HepG2 (cell line): ENCODE data around the gene CCN2. TPM values are rescaled to one million over a fixed set of nuclear protein-coding genes. Genes with fewer than 3 reads are reported as not detected.

Experiments
- CC2D1A ChIP-seq: sonication (generic); formaldehyde crosslinking; IDR thresholded peaks from 2 replicates; pipeline ENCODE4 v1.8.1; 2023; ENCODE audit warnings: mild to moderate bottlenecking, missing genetic modification reagents
- FOXA3 ChIP-seq: IDR thresholded peaks from 2 replicates; pipeline ENCODE4 v1.6.1; 2016; ENCODE audit warnings: missing genetic modification reagents, missing compliant biosample characterization
- HCFC1 ChIP-seq: fragments of 150-350 bp; IDR thresholded peaks from 2 replicates; pipeline ENCODE4 v1.6.1; 2014; ENCODE audit warnings: low read depth, low read length
- SP4 ChIP-seq: sonication (generic); formaldehyde crosslinking; IDR thresholded peaks from 2 replicates; pipeline ENCODE4 v1.8.1; 2023; ENCODE audit warnings: mild to moderate bottlenecking, missing genetic modification reagents
- SRSF1 ChIP-seq: fragments of 200-400 bp; formaldehyde crosslinking; optimal IDR thresholded peaks from 2 replicates; pipeline ENCODE3; 2017; ENCODE audit warnings: mild to moderate bottlenecking, low read depth, low read length, moderate library complexity
- ZNF20 ChIP-seq: sonication (generic); formaldehyde crosslinking; IDR thresholded peaks from 2 replicates; pipeline ENCODE4 v1.4.0; 2020; ENCODE audit warnings: mild to moderate bottlenecking, moderate library complexity, missing genetic modification reagents
- ZNF317 ChIP-seq: sonication (generic); formaldehyde crosslinking; IDR thresholded peaks from 2 replicates; pipeline ENCODE4 v1.5.0; 2020; ENCODE audit warnings: mild to moderate bottlenecking, missing genetic modification reagents
- ZNF335 ChIP-seq: sonication (generic); formaldehyde crosslinking; IDR thresholded peaks from 2 replicates; pipeline ENCODE4 v1.4.0; 2020; ENCODE audit warnings: missing genetic modification reagents
- ZNF564 ChIP-seq: sonication (generic); formaldehyde crosslinking; IDR thresholded peaks from 2 replicates; pipeline ENCODE4 v1.8.1; 2023; ENCODE audit warnings: mild to moderate bottlenecking, missing genetic modification reagents
- polyA plus RNA-seq, 8 experiments: library from polyadenylated mRNA; depleted of rRNA in 3 of 8; stranded (reverse) in 7 of 8; unstranded in 1 of 8; fragments of >200 nt; fragmentation: Illumina TruSeq in 4 of 8; extraction: Trizol in 4 of 8; gene quantifications; 2 replicates each; pipeline versions ENCODE4 v1.2.1 to v1.2.3, GENCODE V29; 2011 to 2016; ENCODE audit warnings: low read depth in 4 of 8, missing spikeins in 1 of 8, mixed read lengths in 1 of 8; ENCODE audit not compliant: insufficient read depth in 1 of 8
- total RNA-seq, 5 experiments: library from RNA; depleted of rRNA; stranded (reverse); fragments of >200 nt; fragmentation: Illumina TruSeq; extraction: Trizol; gene quantifications; 2 replicates each; pipeline ENCODE4 v1.2.3, GENCODE V29; 2016; ENCODE audit warnings: low read depth in 1 of 5
- TF ChIP-seq, protein P1 (sequence below): sonication (generic); formaldehyde crosslinking; IDR thresholded peaks from 2 replicates; pipeline ENCODE4 v1.4.0; 2020; ENCODE audit warnings: missing genetic modification reagents, borderline replicate concordance
- TF ChIP-seq, protein P2 (sequence below): sonication (generic); formaldehyde crosslinking; IDR thresholded peaks from 2 replicates; pipeline ENCODE4 v1.5.1; 2020; ENCODE audit warnings: missing genetic modification reagents, mild to moderate bottlenecking, borderline replicate concordance
- TF ChIP-seq, protein P3 (sequence below): sonication (generic); formaldehyde crosslinking; IDR thresholded peaks from 2 replicates; pipeline ENCODE4 v1.4.0; 2020; ENCODE audit warnings: missing genetic modification reagents
- TF ChIP-seq, protein P4 (sequence below): IDR thresholded peaks from 2 replicates; pipeline ENCODE4 v1.4.0; 2020; ENCODE audit warnings: mild to moderate bottlenecking, missing genetic modification reagents
- TF ChIP-seq, protein P5 (sequence below): IDR thresholded peaks from 2 replicates; pipeline ENCODE4 v1.6.1; 2016; ENCODE audit warnings: low read depth, borderline replicate concordance

CCN2 gene
- total and polyA plus RNA-seq, 2 of the 13 experiments (the other 11 are each of a cell fraction or from before 2014, with no cell fraction given) = 34.7 to 316 TPM

DNA sequence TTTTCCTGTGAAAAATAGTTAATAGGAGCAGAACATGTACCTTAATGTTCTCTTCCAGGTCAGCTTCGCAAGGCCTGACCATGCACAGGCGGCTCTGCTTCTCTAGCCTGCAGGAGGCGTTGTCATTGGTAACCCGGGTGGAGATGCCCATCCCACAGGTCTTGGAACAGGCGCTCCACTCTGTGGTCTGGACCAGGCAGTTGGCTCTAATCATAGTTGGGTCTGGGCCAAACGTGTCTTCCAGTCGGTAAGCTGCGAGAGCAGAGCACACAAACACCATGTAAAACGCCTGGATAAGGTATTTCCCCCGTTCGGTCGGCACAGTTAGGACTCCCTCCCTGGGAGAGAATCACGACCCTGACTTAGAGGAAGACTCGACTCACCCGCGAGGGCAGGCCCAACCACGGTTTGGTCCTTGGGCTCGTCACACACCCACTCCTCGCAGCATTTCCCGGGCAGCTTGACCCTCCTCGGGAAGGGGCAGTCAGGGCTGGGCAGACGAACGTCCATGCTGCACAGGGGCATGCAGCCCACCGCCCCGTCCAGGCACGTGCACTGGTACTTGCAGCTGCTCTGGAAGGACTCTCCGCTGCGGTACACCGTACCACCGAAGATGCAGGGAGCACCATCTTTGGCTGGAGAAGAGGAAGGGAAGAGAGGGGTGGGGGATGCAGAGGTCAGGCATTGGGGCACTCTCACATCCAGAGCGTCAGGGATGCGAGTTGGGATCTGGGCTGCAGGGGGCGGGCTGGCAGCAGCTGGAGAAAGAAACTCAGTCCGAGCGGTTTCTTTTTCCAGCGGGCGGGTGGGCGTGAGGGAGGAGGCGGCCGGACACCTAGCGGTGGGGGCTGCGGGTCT is 1.0 kb downstream of the CCN2 start (continued):
- TF ChIP-seq, protein P1, sequence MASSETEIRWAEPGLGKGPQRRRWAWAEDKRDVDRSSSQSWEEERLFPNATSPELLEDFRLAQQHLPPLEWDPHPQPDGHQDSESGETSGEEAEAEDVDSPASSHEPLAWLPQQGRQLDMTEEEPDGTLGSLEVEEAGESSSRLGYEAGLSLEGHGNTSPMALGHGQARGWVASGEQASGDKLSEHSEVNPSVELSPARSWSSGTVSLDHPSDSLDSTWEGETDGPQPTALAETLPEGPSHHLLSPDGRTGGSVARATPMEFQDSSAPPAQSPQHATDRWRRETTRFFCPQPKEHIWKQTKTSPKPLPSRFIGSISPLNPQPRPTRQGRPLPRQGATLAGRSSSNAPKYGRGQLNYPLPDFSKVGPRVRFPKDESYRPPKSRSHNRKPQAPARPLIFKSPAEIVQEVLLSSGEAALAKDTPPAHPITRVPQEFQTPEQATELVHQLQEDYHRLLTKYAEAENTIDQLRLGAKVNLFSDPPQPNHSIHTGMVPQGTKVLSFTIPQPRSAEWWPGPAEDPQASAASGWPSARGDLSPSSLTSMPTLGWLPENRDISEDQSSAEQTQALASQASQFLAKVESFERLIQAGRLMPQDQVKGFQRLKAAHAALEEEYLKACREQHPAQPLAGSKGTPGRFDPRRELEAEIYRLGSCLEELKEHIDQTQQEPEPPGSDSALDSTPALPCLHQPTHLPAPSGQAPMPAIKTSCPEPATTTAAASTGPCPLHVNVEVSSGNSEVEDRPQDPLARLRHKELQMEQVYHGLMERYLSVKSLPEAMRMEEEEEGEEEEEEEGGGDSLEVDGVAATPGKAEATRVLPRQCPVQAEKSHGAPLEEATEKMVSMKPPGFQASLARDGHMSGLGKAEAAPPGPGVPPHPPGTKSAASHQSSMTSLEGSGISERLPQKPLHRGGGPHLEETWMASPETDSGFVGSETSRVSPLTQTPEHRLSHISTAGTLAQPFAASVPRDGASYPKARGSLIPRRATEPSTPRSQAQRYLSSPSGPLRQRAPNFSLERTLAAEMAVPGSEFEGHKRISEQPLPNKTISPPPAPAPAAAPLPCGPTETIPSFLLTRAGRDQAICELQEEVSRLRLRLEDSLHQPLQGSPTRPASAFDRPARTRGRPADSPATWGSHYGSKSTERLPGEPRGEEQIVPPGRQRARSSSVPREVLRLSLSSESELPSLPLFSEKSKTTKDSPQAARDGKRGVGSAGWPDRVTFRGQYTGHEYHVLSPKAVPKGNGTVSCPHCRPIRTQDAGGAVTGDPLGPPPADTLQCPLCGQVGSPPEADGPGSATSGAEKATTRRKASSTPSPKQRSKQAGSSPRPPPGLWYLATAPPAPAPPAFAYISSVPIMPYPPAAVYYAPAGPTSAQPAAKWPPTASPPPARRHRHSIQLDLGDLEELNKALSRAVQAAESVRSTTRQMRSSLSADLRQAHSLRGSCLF (CRISPR knock-in tag) = peak; percentile 93; the same call in 1 of the 2 replicates
- TF ChIP-seq ZNF335 (CRISPR knock-in tag) (no peak), SP4 (CRISPR knock-in tag) (no peak; the same call in 1 of the 2 replicates), CC2D1A (CRISPR knock-in tag) (no peak), SRSF1 (peak; percentile 79), ZNF317 (peak; percentile 43; the same call in 1 of the 2 replicates), FOXA3 (CRISPR knock-in tag) (no peak; the same call in none of the 2 replicates), ZNF564 (CRISPR knock-in tag) (peak; percentile 83; the same call in 1 of the 2 replicates), HCFC1 (no peak), ZNF20 (CRISPR knock-in tag) (no peak)
- TF ChIP-seq, protein P2, sequence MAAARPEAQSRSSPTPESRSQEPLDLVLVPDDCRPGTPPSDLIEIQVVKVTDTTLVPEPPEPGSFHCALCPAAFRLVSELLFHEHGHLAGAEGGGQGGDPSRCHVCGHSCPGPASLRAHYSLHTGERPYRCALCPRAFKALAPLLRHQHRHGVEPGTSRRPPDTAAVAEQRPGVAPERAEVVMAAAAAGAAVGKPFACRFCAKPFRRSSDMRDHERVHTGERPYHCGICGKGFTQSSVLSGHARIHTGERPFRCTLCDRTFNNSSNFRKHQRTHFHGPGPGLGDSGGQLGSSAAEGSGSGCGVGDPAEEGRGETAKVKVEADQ (CRISPR knock-in tag) = no peak; the same call in 1 of the 2 replicates
- TF ChIP-seq, protein P3, sequence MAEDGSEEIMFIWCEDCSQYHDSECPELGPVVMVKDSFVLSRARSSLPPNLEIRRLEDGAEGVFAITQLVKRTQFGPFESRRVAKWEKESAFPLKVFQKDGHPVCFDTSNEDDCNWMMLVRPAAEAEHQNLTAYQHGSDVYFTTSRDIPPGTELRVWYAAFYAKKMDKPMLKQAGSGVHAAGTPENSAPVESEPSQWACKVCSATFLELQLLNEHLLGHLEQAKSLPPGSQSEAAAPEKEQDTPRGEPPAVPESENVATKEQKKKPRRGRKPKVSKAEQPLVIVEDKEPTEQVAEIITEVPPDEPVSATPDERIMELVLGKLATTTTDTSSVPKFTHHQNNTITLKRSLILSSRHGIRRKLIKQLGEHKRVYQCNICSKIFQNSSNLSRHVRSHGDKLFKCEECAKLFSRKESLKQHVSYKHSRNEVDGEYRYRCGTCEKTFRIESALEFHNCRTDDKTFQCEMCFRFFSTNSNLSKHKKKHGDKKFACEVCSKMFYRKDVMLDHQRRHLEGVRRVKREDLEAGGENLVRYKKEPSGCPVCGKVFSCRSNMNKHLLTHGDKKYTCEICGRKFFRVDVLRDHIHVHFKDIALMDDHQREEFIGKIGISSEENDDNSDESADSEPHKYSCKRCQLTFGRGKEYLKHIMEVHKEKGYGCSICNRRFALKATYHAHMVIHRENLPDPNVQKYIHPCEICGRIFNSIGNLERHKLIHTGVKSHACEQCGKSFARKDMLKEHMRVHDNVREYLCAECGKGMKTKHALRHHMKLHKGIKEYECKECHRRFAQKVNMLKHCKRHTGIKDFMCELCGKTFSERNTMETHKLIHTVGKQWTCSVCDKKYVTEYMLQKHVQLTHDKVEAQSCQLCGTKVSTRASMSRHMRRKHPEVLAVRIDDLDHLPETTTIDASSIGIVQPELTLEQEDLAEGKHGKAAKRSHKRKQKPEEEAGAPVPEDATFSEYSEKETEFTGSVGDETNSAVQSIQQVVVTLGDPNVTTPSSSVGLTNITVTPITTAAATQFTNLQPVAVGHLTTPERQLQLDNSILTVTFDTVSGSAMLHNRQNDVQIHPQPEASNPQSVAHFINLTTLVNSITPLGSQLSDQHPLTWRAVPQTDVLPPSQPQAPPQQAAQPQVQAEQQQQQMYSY (CRISPR knock-in tag) = peak; percentile 70; the same call in 1 of the 2 replicates
- TF ChIP-seq, protein P4, sequence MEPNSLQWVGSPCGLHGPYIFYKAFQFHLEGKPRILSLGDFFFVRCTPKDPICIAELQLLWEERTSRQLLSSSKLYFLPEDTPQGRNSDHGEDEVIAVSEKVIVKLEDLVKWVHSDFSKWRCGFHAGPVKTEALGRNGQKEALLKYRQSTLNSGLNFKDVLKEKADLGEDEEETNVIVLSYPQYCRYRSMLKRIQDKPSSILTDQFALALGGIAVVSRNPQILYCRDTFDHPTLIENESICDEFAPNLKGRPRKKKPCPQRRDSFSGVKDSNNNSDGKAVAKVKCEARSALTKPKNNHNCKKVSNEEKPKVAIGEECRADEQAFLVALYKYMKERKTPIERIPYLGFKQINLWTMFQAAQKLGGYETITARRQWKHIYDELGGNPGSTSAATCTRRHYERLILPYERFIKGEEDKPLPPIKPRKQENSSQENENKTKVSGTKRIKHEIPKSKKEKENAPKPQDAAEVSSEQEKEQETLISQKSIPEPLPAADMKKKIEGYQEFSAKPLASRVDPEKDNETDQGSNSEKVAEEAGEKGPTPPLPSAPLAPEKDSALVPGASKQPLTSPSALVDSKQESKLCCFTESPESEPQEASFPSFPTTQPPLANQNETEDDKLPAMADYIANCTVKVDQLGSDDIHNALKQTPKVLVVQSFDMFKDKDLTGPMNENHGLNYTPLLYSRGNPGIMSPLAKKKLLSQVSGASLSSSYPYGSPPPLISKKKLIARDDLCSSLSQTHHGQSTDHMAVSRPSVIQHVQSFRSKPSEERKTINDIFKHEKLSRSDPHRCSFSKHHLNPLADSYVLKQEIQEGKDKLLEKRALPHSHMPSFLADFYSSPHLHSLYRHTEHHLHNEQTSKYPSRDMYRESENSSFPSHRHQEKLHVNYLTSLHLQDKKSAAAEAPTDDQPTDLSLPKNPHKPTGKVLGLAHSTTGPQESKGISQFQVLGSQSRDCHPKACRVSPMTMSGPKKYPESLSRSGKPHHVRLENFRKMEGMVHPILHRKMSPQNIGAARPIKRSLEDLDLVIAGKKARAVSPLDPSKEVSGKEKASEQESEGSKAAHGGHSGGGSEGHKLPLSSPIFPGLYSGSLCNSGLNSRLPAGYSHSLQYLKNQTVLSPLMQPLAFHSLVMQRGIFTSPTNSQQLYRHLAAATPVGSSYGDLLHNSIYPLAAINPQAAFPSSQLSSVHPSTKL = peak; percentile 22
- TF ChIP-seq, protein P5, sequence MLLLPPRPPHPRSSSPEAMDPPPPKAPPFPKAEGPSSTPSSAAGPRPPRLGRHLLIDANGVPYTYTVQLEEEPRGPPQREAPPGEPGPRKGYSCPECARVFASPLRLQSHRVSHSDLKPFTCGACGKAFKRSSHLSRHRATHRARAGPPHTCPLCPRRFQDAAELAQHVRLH (CRISPR knock-in tag) = peak; percentile 9; the same call in 1 of the 2 replicates
